Loucy (cell line): ENCODE results near the gene RAB3D.
"Not testable (repeated sequence)": the region's sequence is repeated elsewhere in the genome, so short reads cannot be mapped to it uniquely, and the experiment has no call there.

ENCODE experiments used
- H2AFZ ChIP-seq: fragments of 200-600 bp; sonication (generic); 2 replicates; pipeline ENCODE4 v1.6.0; 2016; ENCODE audit warnings: antibody characterized with exemption, mild to moderate bottlenecking, low read length, moderate library complexity
- H3F3A ChIP-seq: fragments of 200-600 bp; 2 replicates; pipeline ENCODE4 v1.6.0; 2016; ENCODE audit warnings: antibody characterized with exemption, low read depth, mild to moderate bottlenecking
- H3K27me3 ChIP-seq: fragments of 200-600 bp; sonication (generic); 2 replicates; pipeline ENCODE4 v1.6.1; 2014; ENCODE audit warnings: low read length, mild to moderate bottlenecking; ENCODE audit not compliant: insufficient read depth, poor library complexity, severe bottlenecking
- H3K36me3 ChIP-seq: fragments of 200-600 bp; sonication (generic); 2 replicates; pipeline ENCODE4 v1.6.1; 2016; ENCODE audit warnings: low read length; ENCODE audit not compliant: insufficient read depth
- H3K4me1 ChIP-seq: fragments of 200-600 bp; sonication (generic); 2 replicates; pipeline ENCODE4 v1.5.1; 2014; ENCODE audit warnings: low read length, mild to moderate bottlenecking; ENCODE audit not compliant: insufficient read depth, poor library complexity, severe bottlenecking
- H3K4me2 ChIP-seq: fragments of 200-600 bp; sonication (generic); 2 replicates; pipeline ENCODE4 v1.6.0; 2014; ENCODE audit warnings: antibody characterized with exemption, low read length, low read depth, mild to moderate bottlenecking; ENCODE audit not compliant: poor library complexity, severe bottlenecking
- H3K4me3 ChIP-seq: fragments of 200-600 bp; sonication (generic); 2 replicates; pipeline ENCODE4 v1.5.1; 2014; ENCODE audit warnings: low read length, mild to moderate bottlenecking, mixed read lengths; ENCODE audit not compliant: poor library complexity, severe bottlenecking
- H3K79me2 ChIP-seq: fragments of 200-600 bp; sonication (generic); 2 replicates; pipeline ENCODE4 v1.6.1; 2014; ENCODE audit warnings: low read length; ENCODE audit not compliant: insufficient read depth
- H3K9ac ChIP-seq: fragments of 200-600 bp; sonication (generic); 2 replicates; pipeline ENCODE4 v1.6.0; 2014; ENCODE audit warnings: mild to moderate bottlenecking, low read depth, low read length, moderate library complexity; ENCODE audit not compliant: poor library complexity, severe bottlenecking
- H3K9me2 ChIP-seq: fragments of 200-600 bp; sonication (generic); replicated peaks from 2 replicates; pipeline ENCODE4 v1.6.1; 2016; ENCODE audit warnings: low read depth, low read length, mixed read lengths
- H3K9me3 ChIP-seq: fragments of 200-600 bp; sonication (generic); 2 replicates; pipeline ENCODE4 v1.6.1; 2014; ENCODE audit warnings: mild to moderate bottlenecking, antibody characterized with exemption, low read length, low read depth; ENCODE audit not compliant: insufficient read depth
- H4K20me1 ChIP-seq: fragments of 200-600 bp; sonication (generic); 2 replicates; pipeline ENCODE4 v1.6.0; 2014; ENCODE audit warnings: antibody characterized with exemption, low read length, mild to moderate bottlenecking; ENCODE audit not compliant: insufficient read depth, poor library complexity, severe bottlenecking
- CTCF ChIP-seq: fragments of 200-600 bp; sonication (generic); conservative IDR thresholded peaks from 2 replicates; pipeline ENCODE4 v1.5.1; 2014; ENCODE audit warnings: mild to moderate bottlenecking, antibody characterized with exemption, low read length
- EZH2phosphoT487 ChIP-seq: fragments of 200-600 bp; IDR thresholded peaks from 2 replicates; pipeline ENCODE4 v1.6.1; 2018; ENCODE audit warnings: antibody characterized with exemption, mild to moderate bottlenecking, moderate library complexity, borderline replicate concordance

Gene RAB3D

GRCh38 chr19:11335449-11336146 is 3.9 kb downstream of the RAB3D start:
- H3K9me3 ChIP-seq, result no peaks in the 10 kb centered on the region
- H4K20me1 ChIP-seq, result no peaks in the 10 kb centered on the region
- H3K36me3 ChIP-seq, result no peaks in the 10 kb centered on the region
- H3K79me2 ChIP-seq, result peaks cover 11% of the 10 kb centered on the region; the same call in 1 of the 2 replicates
- no peak overlapping the region for H2AFZ ChIP-seq
- no peaks in the 10 kb centered on the region for H3K27me3 ChIP-seq
- no peak overlapping the region for H3K4me3 ChIP-seq
- H3K4me1 ChIP-seq, result peaks cover 27% of the 10 kb centered on the region
- H3K9ac ChIP-seq, result no peak overlapping the region
- H3K4me2 ChIP-seq, result no peak overlapping the region
- H3K9me2 ChIP-seq, result no peaks in the 10 kb centered on the region
- no peaks in the 10 kb centered on the region for H3F3A ChIP-seq
- TF ChIP-seq EZH2phosphoT487 (no peak), CTCF (no peak)

DNA sequence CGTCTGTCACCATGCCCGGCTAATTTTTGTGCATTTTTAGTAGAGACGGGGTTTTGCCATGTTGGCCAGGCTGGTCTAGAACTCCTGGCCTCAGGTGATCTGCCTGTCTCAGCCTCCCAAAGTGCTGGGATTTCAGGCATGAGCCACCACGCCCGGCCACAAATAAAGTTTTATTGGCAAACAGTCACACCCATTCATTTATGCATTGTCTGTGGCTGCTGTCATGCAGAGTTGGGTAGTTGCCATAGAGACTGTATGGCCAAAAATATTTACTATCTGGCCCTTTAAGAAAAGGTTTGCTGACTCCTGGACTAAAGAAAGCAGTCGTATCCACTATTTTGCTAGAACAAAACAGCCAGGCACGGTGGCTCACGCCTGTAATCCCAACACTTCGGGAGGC is 5.6 kb downstream of the RAB3D start:
- H3K4me2 ChIP-seq, H3K36me3 ChIP-seq, H3K27me3 ChIP-seq, H4K20me1 ChIP-seq, H3F3A ChIP-seq, H3K4me3 ChIP-seq, H3K9ac ChIP-seq, H2AFZ ChIP-seq, H3K9me2 ChIP-seq, H3K9me3 ChIP-seq: not testable (repeated sequence)
- peaks cover 19% of the 10 kb centered on the region for H3K4me1 ChIP-seq
- H3K79me2 ChIP-seq, result peaks cover 10% of the 10 kb centered on the region; the same call in 1 of the 2 replicates

GRCh38 chr19:11332822-11333221 is 6.6 kb downstream of the RAB3D start:
- H2AFZ ChIP-seq, result no peak overlapping the region
- H3K9me2 ChIP-seq, result no peaks in the 10 kb centered on the region
- no peaks in the 10 kb centered on the region for H3K27me3 ChIP-seq
- no peaks in the 10 kb centered on the region for H3F3A ChIP-seq
- no peak overlapping the region for H3K9ac ChIP-seq
- peaks cover 9% of the 10 kb centered on the region for H3K4me1 ChIP-seq
- H3K36me3 ChIP-seq, result no peaks in the 10 kb centered on the region
- H3K4me3 ChIP-seq, result no peak overlapping the region
- TF ChIP-seq EZH2phosphoT487 (no peak), CTCF (no peak)
- no peak overlapping the region for H3K4me2 ChIP-seq
- no peaks in the 10 kb centered on the region for H3K9me3 ChIP-seq
- H4K20me1 ChIP-seq, result no peaks in the 10 kb centered on the region
- H3K79me2 ChIP-seq, result 0 out of 2 replicates have a peak, but pooled peaks cover 4% of the 10 kb centered on the region

- Histone ChIP-seq H3F3A (no peaks in the 10 kb centered on the region), H3K36me3 (no peaks in the 10 kb centered on the region)
These were observed 8.0 kb downstream of the RAB3D start for GRCh38 chr19:11331502-11331901.

More at GRCh38 chr19:11331502-11331901, 8.0 kb downstream of the RAB3D start:
- Histone ChIP-seq H2AFZ (no peak overlapping the region), H3K9me2 (no peaks in the 10 kb centered on the region), H3K27me3 (no peaks in the 10 kb centered on the region), H3K79me2 (0 out of 2 replicates have a peak, but pooled peaks cover 4% of the 10 kb centered on the region), H3K4me1 (peaks cover 3% of the 10 kb centered on the region), H4K20me1 (no peaks in the 10 kb centered on the region), H3K9ac (no peak overlapping the region), H3K9me3 (no peaks in the 10 kb centered on the region), H3K4me2 (no peak overlapping the region), H3K4me3 (no peak overlapping the region)
- no peak for TF ChIP-seq EZH2phosphoT487
- TF ChIP-seq CTCF, result no peak
